ENCODE data around the gene IGSF21. TPM values are rescaled to one million over a fixed set of nuclear protein-coding genes. Genes with fewer than 3 reads are reported as not detected.

The IGSF21 gene
- total RNA-seq, 1 experiment from 2014 or later = 5.2 TPM

DNA sequence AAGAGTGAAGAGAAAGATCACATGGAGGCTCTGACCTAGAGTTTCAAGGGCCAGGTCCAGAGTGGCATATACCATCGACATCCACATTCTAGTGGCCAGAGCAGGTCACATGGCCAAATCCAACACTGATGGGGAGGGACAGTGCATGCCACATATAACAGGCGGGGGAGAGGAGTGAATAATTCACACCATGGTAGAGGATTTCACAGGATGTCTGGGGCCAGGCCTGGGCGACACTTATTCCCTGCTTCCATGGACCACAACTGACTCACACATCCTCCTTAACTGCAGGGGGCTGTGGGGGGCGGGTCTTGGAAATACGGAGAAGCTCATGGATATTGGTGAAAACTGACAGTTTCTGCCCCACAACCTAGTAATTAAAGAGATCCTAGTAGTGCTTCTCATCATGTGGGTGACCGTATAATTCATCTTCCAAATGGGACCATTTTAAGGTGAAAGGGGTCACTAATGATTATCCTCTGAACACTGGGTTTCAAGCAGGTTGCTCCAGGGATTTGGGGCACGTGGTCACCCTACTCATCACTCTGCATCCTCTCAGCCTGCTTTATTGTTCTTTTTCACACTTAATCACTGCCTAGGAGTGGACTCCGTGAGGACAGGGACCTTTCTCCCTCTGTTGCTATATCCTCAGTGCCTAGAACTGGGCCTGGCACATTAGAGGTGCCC is 44.0 kb downstream of the IGSF21 start:
- Histone ChIP-seq H3K4me1 (ENCODE audit: insufficient read depth, low read length) (no peaks in the 10 kb centered on the region), H2BK120ac (ENCODE audit: low read depth, low read length, poor library complexity, severe bottlenecking) (no peak overlapping the region), H3K9me3 (ENCODE audit: control insufficient read depth, low read depth, low read length) (no peaks in the 10 kb centered on the region), H3K14ac (ENCODE audit: insufficient read depth, low read length) (no peak overlapping the region), H2AK5ac (ENCODE audit: insufficient read length, low read length) (no peak overlapping the region), H3K79me1 (ENCODE audit: insufficient read depth, low read depth, low read length, poor library complexity, severe bottlenecking) (no peaks in the 10 kb centered on the region), H4K91ac (ENCODE audit: insufficient read length, low read depth, low read length) (no peak overlapping the region), H3K23me2 (ENCODE audit: insufficient read length, low read depth, low read length, poor library complexity, severe bottlenecking) (no peaks in the 10 kb centered on the region), H3K4ac (ENCODE audit: low read depth, low read length) (no peak overlapping the region), H3K23ac (ENCODE audit: insufficient read length, low read depth, low read length) (no peak overlapping the region), H3K4me2 (ENCODE audit: insufficient read depth, insufficient read length, low read length) (no peak overlapping the region), H2BK15ac (ENCODE audit: low read depth, low read length) (no peak overlapping the region), H3K27ac (ENCODE audit: insufficient read length, low read depth, low read length) (no peak overlapping the region), H4K5ac (ENCODE audit: insufficient read length, low read depth, low read length) (no peak overlapping the region), H3K18ac (ENCODE audit: insufficient read length, low read depth, low read length) (no peak overlapping the region), H2BK12ac (ENCODE audit: insufficient read length, low read depth, low read length) (no peak overlapping the region), H2AFZ (ENCODE audit: low read length) (no peak overlapping the region), H3K56ac (ENCODE audit: insufficient read length, low read depth, low read length) (no peak overlapping the region), H4K8ac (replicated peaks; ENCODE audit: insufficient read length, low read depth, low read length) (no peak overlapping the region), H4K20me1 (ENCODE audit: control insufficient read depth, insufficient read depth, insufficient read length) (peaks cover 2% of the 10 kb centered on the region), H3K27me3 (ENCODE audit: insufficient read depth, low read length) (no peaks in the 10 kb centered on the region), H3T11ph (ENCODE audit: low read length) (no peak overlapping the region), H3K9ac (ENCODE audit: extremely low read depth, insufficient read length, low read length) (no peak overlapping the region), H2BK5ac (ENCODE audit: insufficient read length, low read length) (no peak overlapping the region), H3K79me2 (ENCODE audit: insufficient read depth, low read length) (no peaks in the 10 kb centered on the region), H2BK20ac (ENCODE audit: low read depth, low read length, poor library complexity, severe bottlenecking) (no peak overlapping the region)
- H3K36me3 Mint-ChIP-seq (ENCODE audit: insufficient read depth in 1 of 3, low read depth in 3 of 3) = peaks cover 0 to 2% (median 0%) of the 10 kb centered on the region in 3 experiments; a peak in 2 of 7 replicates
- WGBS (ENCODE audit: extremely low coverage, insufficient read length, low lambda C conversion rate) = no CpG with 5 or more reads among the region's 8 CpGs
- H3K27me3 Mint-ChIP-seq (ENCODE audit: low read depth) = no peaks in the 10 kb centered on the region; the same call in 1 of the 2 replicates
- TF ChIP-seq, protein P1, sequence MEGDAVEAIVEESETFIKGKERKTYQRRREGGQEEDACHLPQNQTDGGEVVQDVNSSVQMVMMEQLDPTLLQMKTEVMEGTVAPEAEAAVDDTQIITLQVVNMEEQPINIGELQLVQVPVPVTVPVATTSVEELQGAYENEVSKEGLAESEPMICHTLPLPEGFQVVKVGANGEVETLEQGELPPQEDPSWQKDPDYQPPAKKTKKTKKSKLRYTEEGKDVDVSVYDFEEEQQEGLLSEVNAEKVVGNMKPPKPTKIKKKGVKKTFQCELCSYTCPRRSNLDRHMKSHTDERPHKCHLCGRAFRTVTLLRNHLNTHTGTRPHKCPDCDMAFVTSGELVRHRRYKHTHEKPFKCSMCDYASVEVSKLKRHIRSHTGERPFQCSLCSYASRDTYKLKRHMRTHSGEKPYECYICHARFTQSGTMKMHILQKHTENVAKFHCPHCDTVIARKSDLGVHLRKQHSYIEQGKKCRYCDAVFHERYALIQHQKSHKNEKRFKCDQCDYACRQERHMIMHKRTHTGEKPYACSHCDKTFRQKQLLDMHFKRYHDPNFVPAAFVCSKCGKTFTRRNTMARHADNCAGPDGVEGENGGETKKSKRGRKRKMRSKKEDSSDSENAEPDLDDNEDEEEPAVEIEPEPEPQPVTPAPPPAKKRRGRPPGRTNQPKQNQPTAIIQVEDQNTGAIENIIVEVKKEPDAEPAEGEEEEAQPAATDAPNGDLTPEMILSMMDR (conservative IDR thresholded peaks at IDR 0.05) = no peak
- no peak overlapping the region; a peak in 1 of 7 replicates for H3K27ac Mint-ChIP-seq
- peaks cover 20 to 35% of the 10 kb centered on the region in 2 experiments for H3K4me1 Mint-ChIP-seq
- no peak for DNase-seq
- H3K4me3 Mint-ChIP-seq = no peak overlapping the region
- no peaks in the 10 kb centered on the region for H3K9me3 Mint-ChIP-seq

All from H9 (cell line).